SU-DHL-6 (cell line): ENCODE data around the gene PEX11B.

Experiments used
- CTCF ChIP-seq: fragments of 200-600 bp; sonication (generic); IDR thresholded peaks from one replicate; pipeline ENCODE4 v1.5.1; 2017; ENCODE audit warnings: antibody characterized with exemption, mild to moderate bottlenecking, low read length, moderate library complexity; ENCODE audit not compliant: insufficient read depth, poor library complexity, severe bottlenecking
- EZH2phosphoT487 ChIP-seq: fragments of 200-600 bp; sonication (generic), shearing (Covaris generic); conservative IDR thresholded peaks from 2 replicates; pipeline ENCODE4 v1.6.1; 2018; ENCODE audit warnings: mild to moderate bottlenecking, antibody characterized with exemption, low read length, moderate library complexity, mixed read lengths

- no peak for TF ChIP-seq CTCF
- no peak for TF ChIP-seq EZH2phosphoT487
Observed at GRCh38 chr1:145917595-145917994, 922 bp downstream of the PEX11B start.
